ENCODE data around the gene TUBGCP6.

DNA sequence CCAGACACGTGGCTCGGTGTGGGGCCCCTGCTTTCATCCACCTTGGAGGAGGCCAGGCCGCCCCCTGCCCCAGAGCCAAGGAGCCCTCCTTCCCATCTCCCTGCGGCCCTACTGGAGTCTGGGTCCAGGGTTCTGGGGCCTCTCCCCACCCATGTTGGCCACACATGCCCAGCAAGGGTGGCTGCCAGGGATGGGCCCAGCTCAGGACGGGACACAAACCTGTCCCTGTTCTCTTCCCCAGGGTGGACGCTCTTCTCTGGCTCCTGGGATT is 69.7 kb downstream of the TUBGCP6 start:
- TF ChIP-seq, protein P1, sequence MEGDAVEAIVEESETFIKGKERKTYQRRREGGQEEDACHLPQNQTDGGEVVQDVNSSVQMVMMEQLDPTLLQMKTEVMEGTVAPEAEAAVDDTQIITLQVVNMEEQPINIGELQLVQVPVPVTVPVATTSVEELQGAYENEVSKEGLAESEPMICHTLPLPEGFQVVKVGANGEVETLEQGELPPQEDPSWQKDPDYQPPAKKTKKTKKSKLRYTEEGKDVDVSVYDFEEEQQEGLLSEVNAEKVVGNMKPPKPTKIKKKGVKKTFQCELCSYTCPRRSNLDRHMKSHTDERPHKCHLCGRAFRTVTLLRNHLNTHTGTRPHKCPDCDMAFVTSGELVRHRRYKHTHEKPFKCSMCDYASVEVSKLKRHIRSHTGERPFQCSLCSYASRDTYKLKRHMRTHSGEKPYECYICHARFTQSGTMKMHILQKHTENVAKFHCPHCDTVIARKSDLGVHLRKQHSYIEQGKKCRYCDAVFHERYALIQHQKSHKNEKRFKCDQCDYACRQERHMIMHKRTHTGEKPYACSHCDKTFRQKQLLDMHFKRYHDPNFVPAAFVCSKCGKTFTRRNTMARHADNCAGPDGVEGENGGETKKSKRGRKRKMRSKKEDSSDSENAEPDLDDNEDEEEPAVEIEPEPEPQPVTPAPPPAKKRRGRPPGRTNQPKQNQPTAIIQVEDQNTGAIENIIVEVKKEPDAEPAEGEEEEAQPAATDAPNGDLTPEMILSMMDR (IDR thresholded peaks at IDR 0.05): no peak
- TF ChIP-seq POLR2A (IDR thresholded peaks at IDR 0.05): no peak

Measured in heart left ventricle (tissue), 13 donors.